ENCODE measurements around the gene GFY. TPM values are rescaled to one million over a fixed set of nuclear protein-coding genes. Genes with fewer than 3 reads are reported as not detected.

The GFY gene
- total RNA-seq, 2 experiments from 2014 or later = not detected

GRCh38 chr19:49430172-49430677, 5.0 kb downstream of the GFY start:
- Mint-ChIP-seq H3K27me3 (peaks cover 78% of the 10 kb centered on the region), H3K27ac (no peak overlapping the region), H3K4me1 (peaks cover 34% of the 10 kb centered on the region), H3K9me3 (ENCODE audit: low read depth) (no peaks in the 10 kb centered on the region), H3K36me3 (ENCODE audit: low read depth) (no peaks in the 10 kb centered on the region), H3K4me3 (no peak overlapping the region)
- intact Hi-C loops (cut with DNase I, micrococcal nuclease) = loop anchor here in 1 of 2 experiments (1.0 kb wide), 1 partner anchor 38 kb away; no protein-coding TSS in a partner anchor
- DNase-seq (no peak), ATAC-seq (no peak)
- ChIA-PET POLR2A (no interaction called here), CTCF (interaction anchor here (0.5 to 2.8 kb wide), 5 partner anchors 10 to 37 kb away, joined by 3 to 13 read pairs (median 4); no protein-coding TSS in a partner anchor)

- Mint-ChIP-seq H3K27me3 (peaks cover 76% of the 10 kb centered on the region), H3K4me3 (no peak overlapping the region), H3K27ac (no peak overlapping the region), H3K4me1 (peaks cover 34% of the 10 kb centered on the region), H3K9me3 (ENCODE audit: low read depth) (no peaks in the 10 kb centered on the region), H3K36me3 (ENCODE audit: low read depth) (no peaks in the 10 kb centered on the region)
- intact Hi-C loops (cut with DNase I, micrococcal nuclease) = loop anchor here in 1 of 2 experiments (1.0 kb wide), 1 partner anchor 39 kb away; no protein-coding TSS in a partner anchor
- ChIA-PET CTCF (interaction anchor here (1.0 to 2.8 kb wide), 4 partner anchors 10 to 37 kb away, joined by 3 to 13 read pairs (median 4); no protein-coding TSS in a partner anchor), POLR2A (no interaction called here)
- ATAC-seq (peak; percentile 63), DNase-seq (peak; percentile 71)
Measured at GRCh38 chr19:49430678-49431329, 5.6 kb downstream of the GFY start.

GRCh38 chr19:49431330-49431749, 6.2 kb downstream of the GFY start:
- POLR2A ChIA-PET = no interaction called here
- Mint-ChIP-seq H3K27me3 (peaks cover 76% of the 10 kb centered on the region), H3K9me3 (ENCODE audit: low read depth) (no peaks in the 10 kb centered on the region), H3K27ac (no peak overlapping the region), H3K4me1 (peaks cover 38% of the 10 kb centered on the region), H3K4me3 (no peak overlapping the region), H3K36me3 (ENCODE audit: low read depth) (no peaks in the 10 kb centered on the region)
- intact Hi-C loops (cut with DNase I, micrococcal nuclease) = no loop called here
- no peak for ATAC-seq
- DNase-seq = peak; percentile 55
- CTCF ChIA-PET = interaction anchor here (0.6 to 1.0 kb wide), 2 partner anchors 11 to 22 kb away, joined by 3 read pairs; no protein-coding TSS in a partner anchor

- no peaks in the 10 kb centered on the region for H3K9me3 Mint-ChIP-seq (ENCODE audit: low read depth)
- peaks cover 31% of the 10 kb centered on the region for H3K4me1 Mint-ChIP-seq
- ATAC-seq (peak; percentile 48), DNase-seq (peak; percentile 64)
- no peaks in the 10 kb centered on the region for H3K36me3 Mint-ChIP-seq (ENCODE audit: low read depth)
- intact Hi-C loops (cut with DNase I, micrococcal nuclease) = no loop called here
- H3K27me3 Mint-ChIP-seq = peaks cover 74% of the 10 kb centered on the region
- H3K4me3 Mint-ChIP-seq = no peak overlapping the region
- CTCF ChIA-PET = no interaction called here
- H3K27ac Mint-ChIP-seq = no peak overlapping the region
- POLR2A ChIA-PET = no interaction called here
Measured at GRCh38 chr19:49432141-49433073, 7.2 kb downstream of the GFY start.

GRCh38 chr19:49433240-49433901, 8.2 kb downstream of the GFY start:
- no peak overlapping the region for H3K27ac Mint-ChIP-seq

GRCh38 chr19:49434907-49435583, 9.9 kb downstream of the GFY start:
- H3K4me1 Mint-ChIP-seq = peaks cover 18% of the 10 kb centered on the region
- H3K27ac Mint-ChIP-seq = no peak overlapping the region
- intact Hi-C loops (cut with DNase I, micrococcal nuclease) = no loop called here
- ATAC-seq = no peak
- no peaks in the 10 kb centered on the region for H3K36me3 Mint-ChIP-seq (ENCODE audit: low read depth)
- H3K4me3 Mint-ChIP-seq = no peak overlapping the region
- ChIA-PET CTCF (interaction anchor here (0.7 to 1.3 kb wide), 3 partner anchors 13 to 45 kb away, joined by 3 to 6 read pairs (median 4); no protein-coding TSS in a partner anchor), POLR2A (interaction anchor here (1.9 kb wide), 1 partner anchor 9 kb away, joined by 4 read pairs; no protein-coding TSS in a partner anchor)
- H3K9me3 Mint-ChIP-seq (ENCODE audit: low read depth) = no peaks in the 10 kb centered on the region
- no peak for DNase-seq
- H3K27me3 Mint-ChIP-seq = peaks cover 78% of the 10 kb centered on the region

More at GRCh38 chr19:49433240-49433901, 8.2 kb downstream of the GFY start:
- no peaks in the 10 kb centered on the region for H3K36me3 Mint-ChIP-seq (ENCODE audit: low read depth)
- H3K4me1 Mint-ChIP-seq = peaks cover 24% of the 10 kb centered on the region
- no peak for ATAC-seq
- ChIA-PET CTCF (no interaction called here), POLR2A (no interaction called here)
- intact Hi-C loops (cut with DNase I, micrococcal nuclease) = no loop called here
- no peaks in the 10 kb centered on the region for H3K9me3 Mint-ChIP-seq (ENCODE audit: low read depth)
- peaks cover 77% of the 10 kb centered on the region for H3K27me3 Mint-ChIP-seq
- H3K4me3 Mint-ChIP-seq = no peak overlapping the region
- no peak for DNase-seq

GRCh38 chr19:49435670-49436069, 10.5 kb downstream of the GFY start:
- peaks cover 79% of the 10 kb centered on the region for H3K27me3 Mint-ChIP-seq
- no peaks in the 10 kb centered on the region for H3K9me3 Mint-ChIP-seq (ENCODE audit: low read depth)
- POLR2A ChIA-PET = interaction anchor here (1.9 kb wide), 1 partner anchor 9 kb away, joined by 4 read pairs; no protein-coding TSS in a partner anchor
- DNase-seq (no peak), ATAC-seq (no peak)
- intact Hi-C loops (cut with DNase I, micrococcal nuclease) = no loop called here
- H3K36me3 Mint-ChIP-seq (ENCODE audit: low read depth) = no peaks in the 10 kb centered on the region
- CTCF ChIA-PET = interaction anchor here (0.7 to 1.3 kb wide), 3 partner anchors 10 to 46 kb away, joined by 3 to 6 read pairs (median 3); partner anchors contain the start of gene GFY
- H3K4me3 Mint-ChIP-seq = no peak overlapping the region
- peaks cover 20% of the 10 kb centered on the region for H3K4me1 Mint-ChIP-seq
- no peak overlapping the region for H3K27ac Mint-ChIP-seq

GRCh38 chr19:49436381-49437017, 11.3 kb downstream of the GFY start:
- Mint-ChIP-seq H3K9me3 (ENCODE audit: low read depth) (no peaks in the 10 kb centered on the region), H3K36me3 (ENCODE audit: low read depth) (no peaks in the 10 kb centered on the region), H3K27me3 (peaks cover 78% of the 10 kb centered on the region), H3K4me3 (peak overlapping the region; percentile 4), H3K4me1 (peaks cover 24% of the 10 kb centered on the region), H3K27ac (no peak overlapping the region)
- ChIA-PET CTCF (interaction anchor here (0.6 to 1.0 kb wide), 2 partner anchors 11 to 1964 kb away, joined by 3 read pairs; partner anchors contain the start of gene GFY), POLR2A (interaction anchor here (1.9 kb wide), 1 partner anchor 10 kb away, joined by 4 read pairs; no protein-coding TSS in a partner anchor)
- DNase-seq (peak; percentile 89), ATAC-seq (peak; percentile 54)
- intact Hi-C loops (cut with DNase I, micrococcal nuclease) = no loop called here

- POLR2A ChIA-PET = interaction anchor here (1.9 kb wide), 1 partner anchor 11 kb away, joined by 4 read pairs; no protein-coding TSS in a partner anchor
- H3K27me3 Mint-ChIP-seq = peaks cover 81% of the 10 kb centered on the region
- H3K4me3 Mint-ChIP-seq = no peak overlapping the region
- no peak for ATAC-seq
- H3K4me1 Mint-ChIP-seq = peaks cover 28% of the 10 kb centered on the region
- DNase-seq = no peak
- H3K36me3 Mint-ChIP-seq (ENCODE audit: low read depth) = no peaks in the 10 kb centered on the region
- no peak overlapping the region for H3K27ac Mint-ChIP-seq
- CTCF ChIA-PET = no interaction called here
- intact Hi-C loops (cut with DNase I, micrococcal nuclease) = no loop called here
- no peaks in the 10 kb centered on the region for H3K9me3 Mint-ChIP-seq (ENCODE audit: low read depth)
Measured at GRCh38 chr19:49437231-49437630, 12.0 kb downstream of the GFY start.

- POLR2A ChIA-PET = no interaction called here
- Mint-ChIP-seq H3K36me3 (ENCODE audit: low read depth) (no peaks in the 10 kb centered on the region), H3K4me3 (no peak overlapping the region)
Measured at GRCh38 chr19:49438261-49438660, 13.1 kb downstream of the GFY start.

More at GRCh38 chr19:49438261-49438660, 13.1 kb downstream of the GFY start:
- intact Hi-C loops (cut with DNase I, micrococcal nuclease) = no loop called here
- no peaks in the 10 kb centered on the region for H3K9me3 Mint-ChIP-seq (ENCODE audit: low read depth)
- H3K27me3 Mint-ChIP-seq = peaks cover 79% of the 10 kb centered on the region
- H3K27ac Mint-ChIP-seq = no peak overlapping the region
- H3K4me1 Mint-ChIP-seq = peaks cover 31% of the 10 kb centered on the region
- ATAC-seq (no peak), DNase-seq (no peak)
- CTCF ChIA-PET = no interaction called here
